ENCODE data around the gene MEG3.
"Not testable (repeated sequence)": the region's sequence is repeated elsewhere in the genome, so short reads cannot be mapped to it uniquely, and the experiment has no call there.

MEG3 gene

DNA sequence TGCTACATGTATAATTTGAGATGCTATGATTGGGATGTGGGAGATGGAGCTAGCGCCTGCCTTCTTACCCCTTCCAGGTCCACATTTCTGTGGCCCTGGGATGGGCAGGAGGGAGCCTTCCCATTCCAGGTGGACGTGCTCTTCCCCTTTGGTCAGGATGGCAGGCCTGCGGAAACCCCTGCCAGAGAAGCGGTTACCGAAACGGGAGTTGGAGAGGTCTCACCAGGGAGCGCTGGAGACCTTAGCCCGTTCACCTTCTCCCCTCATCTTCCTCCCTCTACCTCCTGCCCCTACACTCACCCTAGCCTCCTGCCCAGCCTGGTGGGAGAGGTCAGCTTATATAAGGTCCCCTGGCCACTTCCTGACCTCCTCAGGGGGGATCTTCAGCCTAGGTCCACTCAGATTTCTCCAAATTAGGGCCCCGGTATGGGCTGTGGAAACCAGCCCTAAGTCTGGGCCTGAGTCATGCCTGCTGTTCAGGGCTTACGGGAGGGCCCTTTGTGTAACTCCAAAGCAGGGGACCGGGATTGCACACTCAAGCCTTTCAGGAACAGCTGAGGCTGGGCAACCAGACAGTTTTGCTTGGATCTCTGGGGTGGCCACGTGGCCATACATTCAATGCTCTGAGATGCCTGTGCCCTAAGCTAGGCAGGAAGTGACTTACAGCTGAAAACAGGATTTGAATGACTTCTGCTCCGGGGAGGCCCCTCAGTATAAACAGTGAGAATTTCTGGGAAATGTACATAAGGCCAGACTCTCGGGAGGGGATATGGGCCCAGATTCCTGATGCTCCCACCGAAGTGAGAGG is 10.2 kb upstream of the MEG3 start:
- no peak for DNase-seq (ENCODE audit: low read depth in 2 of 3, low spot score in 1 of 3)

DNA sequence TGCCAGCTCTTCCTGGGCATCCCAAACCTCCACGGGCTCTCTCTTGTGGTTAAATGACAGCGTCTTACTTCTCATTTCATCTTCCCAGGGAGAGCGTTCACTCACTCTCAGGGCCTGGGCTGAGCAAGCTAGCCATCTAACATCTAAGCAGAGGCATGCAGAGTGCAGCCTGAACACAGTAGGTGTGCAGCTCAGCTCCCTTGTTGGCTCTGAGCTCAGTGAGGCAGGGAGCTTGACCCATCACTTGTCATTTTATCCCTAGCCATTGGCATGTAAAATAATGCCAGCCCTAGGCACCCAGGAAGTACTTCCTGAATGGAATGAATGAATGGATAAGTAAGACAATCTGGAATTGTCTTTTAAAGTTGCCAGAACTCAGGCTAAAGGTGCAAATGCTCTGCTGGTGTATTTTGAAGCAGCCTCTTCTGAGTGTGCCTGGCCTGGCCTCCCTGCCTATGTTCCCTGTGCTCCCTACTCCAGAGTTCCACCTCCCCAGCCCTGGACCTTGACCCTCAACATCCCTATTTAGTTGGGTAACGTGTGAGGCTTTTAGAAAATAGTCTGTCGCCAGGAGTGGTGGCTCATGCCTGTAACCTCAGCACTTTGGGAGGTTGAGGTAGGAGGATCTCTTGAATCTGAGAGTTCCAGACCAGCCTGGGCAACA is 9.5 kb upstream of the MEG3 start:
- no peak for DNase-seq (ENCODE audit: low read depth in 2 of 3, low spot score in 1 of 3)

GRCh38 chr14:100816950-100817901 is 8.7 kb upstream of the MEG3 start:
- DNase-seq (ENCODE audit: low read depth in 2 of 3, low spot score in 1 of 3) = no peak

DNA sequence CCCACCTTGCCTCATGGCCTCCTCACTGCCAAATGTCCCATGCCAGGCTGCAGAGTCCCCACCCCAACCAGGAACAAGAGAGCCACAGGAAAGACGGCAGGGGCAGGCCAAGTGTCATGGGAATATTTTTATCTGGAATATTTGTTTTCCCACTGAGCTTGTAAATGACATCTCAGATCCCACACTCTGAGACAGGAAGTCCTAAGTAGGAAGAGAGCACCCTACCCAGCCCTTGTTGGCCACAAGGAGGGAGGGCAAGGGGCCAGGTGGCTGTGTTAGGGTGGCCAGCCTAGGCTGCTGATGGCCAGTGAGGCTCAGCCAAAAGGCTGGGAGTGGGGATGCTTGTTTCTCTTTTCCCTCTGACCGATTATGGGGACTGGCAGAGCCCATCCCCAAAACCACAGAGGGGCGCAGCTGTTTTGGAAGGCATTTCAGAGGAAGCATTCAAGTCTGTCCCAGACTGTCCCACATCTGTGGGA is 7.7 kb upstream of the MEG3 start:
- no peak for DNase-seq (ENCODE audit: low read depth in 2 of 3, low spot score in 1 of 3)

DNA sequence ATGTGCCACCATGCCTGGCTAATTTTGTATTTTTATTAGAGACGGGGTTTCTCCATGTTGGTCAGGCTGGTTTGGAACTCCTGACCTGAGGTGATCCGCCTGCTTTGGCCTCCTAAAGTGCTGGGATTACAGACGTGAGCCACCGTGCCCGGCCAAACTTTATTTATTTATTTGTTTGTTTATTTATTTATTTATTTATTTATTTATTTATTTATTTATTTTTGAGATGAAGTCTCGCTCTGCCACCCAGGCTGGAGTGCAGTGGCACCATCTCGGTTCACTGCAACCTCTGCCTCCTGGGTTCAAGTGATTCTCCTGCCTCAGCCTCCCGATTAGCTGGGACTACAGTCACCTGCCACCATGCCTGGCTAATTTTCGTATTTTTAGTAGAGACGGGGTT is 7.0 kb upstream of the MEG3 start:
- not testable (repeated sequence) for DNase-seq (ENCODE audit: low read depth in 2 of 3, low spot score in 1 of 3)

DNA sequence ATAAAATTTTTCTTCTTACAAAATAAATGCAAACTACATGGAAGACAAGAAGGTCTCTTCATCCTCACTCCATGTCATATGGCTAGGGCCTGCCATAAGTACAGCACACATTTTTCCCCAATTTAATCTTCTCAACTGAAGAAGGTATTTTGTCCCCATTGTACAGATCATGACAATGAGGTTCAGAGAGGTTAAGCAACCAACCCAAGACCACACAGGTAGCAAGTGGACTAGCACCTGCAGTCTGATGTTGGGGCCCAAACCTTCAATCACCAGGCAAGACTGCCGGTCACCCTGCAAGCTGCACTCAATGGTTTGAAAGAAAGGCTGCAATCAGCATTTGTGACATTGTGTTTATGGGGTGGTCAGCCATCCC is 6.5 kb upstream of the MEG3 start:
- DNase-seq (ENCODE audit: low read depth in 2 of 3, low spot score in 1 of 3) = no peak

DNA sequence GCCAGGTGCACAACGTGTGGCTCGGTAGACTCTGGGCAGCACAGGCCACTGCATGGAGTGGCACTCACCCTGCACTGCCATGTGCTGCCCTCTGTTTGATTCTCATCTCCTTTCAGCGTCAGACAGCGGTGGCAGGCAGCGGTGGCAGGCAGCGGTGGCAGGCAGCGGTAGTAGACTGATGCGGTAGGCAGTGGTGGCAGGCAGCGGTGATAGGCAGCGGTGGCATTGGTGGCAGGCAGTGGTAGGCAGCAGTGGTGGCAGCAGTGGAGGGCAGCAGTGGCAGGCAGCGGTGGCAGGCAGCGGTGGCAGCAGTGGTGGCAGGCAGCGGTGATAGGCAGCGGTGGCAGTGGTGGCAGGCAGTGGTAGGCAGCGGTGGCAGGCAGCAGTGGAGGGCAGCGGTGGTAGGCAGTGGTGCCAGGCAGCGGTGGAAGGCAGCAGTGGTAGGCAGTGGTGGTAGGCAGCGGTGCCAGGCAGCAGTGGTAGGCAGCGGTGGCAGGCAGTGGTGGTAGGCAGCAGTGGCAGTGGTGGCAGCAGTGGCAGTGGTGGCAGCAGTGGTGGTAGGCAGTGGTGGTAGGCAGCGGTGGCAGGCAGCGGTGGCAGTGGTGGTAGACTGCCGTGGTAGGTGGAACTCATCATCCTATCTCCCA is 6.0 kb upstream of the MEG3 start:
- no peak for DNase-seq (ENCODE audit: low read depth in 2 of 3, low spot score in 1 of 3)

DNA sequence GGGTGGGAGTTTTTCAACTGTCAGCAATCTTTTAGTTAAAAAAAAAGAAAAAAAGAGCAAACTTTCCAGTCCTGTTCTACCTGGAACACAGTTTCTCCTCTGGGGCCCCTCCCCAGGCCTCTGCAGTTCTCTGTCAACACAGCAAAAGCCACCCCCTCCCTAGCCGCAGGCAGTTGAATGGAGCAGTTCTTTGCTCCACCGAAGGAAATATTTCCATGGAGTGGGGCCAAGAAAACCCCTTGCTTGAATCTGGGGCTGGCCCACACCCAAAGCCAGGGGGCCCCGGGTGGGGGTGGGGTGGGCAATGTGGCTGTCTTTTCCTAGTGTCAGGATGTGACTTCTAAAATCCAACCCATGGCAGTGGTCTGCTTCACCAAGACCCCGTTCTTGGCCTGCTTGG is 5.0 kb upstream of the MEG3 start:
- no peak for DNase-seq (ENCODE audit: low read depth in 2 of 3, low spot score in 1 of 3)

DNA sequence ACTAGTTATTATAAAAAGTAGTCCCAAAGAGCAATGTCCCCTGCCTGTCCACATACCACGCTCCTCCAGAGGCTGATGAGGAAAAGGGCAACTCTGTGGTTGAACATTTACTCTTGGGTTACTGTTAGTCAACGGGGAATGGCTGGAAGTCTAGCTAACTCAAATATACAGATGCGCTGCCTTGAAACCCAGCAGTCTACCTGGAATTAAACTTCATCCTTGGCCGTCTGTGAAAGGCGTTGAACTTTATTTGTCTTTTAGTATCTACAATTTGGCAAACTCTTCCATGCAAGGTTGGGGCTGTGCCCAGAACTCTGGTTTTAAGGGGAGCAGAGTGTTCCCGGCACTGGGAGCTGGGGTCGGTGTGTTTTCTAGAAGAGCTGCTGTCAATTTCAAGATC is 3.9 kb upstream of the MEG3 start:
- DNase-seq (ENCODE audit: low read depth in 2 of 3, low spot score in 1 of 3) = no peak

DNA sequence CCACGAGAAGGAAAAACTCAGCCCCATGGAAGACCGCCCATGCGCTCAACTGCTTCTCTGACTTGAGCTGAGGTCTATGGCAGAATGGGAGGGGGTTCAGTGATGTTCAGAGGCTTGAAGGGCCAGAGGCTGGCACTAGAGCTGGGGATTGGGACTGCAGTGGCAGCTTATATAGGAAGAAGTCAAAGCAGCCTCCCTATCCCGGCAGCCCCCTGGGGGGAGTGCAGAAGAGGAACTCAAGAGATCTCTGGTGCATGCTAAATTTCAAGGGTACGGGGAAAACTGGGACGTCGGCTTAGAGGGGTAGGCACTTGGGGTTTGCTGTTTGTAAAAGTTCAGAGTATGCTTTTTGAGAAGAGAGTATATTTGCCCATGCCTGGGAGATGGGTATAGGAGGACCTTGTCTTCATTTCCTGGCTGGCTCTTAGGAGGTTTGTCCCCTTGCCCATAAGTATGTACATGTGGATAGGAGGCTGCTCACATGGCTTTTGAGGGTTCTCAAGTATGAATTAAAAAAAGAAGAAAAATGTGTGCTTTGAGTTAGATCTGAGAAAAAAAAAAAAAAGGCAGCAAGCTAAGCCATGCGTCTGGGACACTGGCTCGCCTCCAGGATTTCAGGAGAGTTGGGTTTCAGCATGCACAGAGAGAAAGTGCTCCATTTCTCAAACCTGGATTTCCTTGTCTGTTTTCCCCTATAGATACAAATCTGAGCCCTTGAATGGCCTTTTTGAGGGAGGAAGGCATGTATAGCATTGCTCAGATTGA is 3.2 kb upstream of the MEG3 start:
- no peak for DNase-seq (ENCODE audit: low read depth in 2 of 3, low spot score in 1 of 3)

GRCh38 chr14:100823413-100824080 is 2.4 kb upstream of the MEG3 start:
- DNase-seq (ENCODE audit: low read depth in 2 of 3, low spot score in 1 of 3) = no peak

DNA sequence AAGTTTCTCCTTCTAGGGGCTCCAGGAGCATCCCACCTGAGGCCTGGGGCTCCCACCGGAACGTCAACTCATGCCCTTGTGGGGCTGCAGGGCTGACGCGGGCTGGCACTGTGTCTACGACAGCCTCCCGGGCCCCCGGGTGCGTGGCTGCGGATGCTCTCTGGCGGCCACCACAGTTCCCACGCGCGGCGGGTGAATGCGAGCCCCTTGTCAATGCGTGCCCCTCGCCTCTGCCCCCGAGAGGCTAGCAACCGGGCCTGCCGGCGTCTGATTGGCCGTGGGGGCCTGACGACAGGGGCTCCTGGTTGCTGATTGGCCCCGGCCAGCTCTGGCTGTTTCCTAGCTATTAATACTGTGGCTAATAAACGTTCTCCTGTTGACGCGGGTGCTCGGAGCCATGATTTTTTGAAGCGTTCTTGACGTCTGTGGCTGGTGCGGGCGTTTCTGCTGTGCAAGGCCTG is 1.8 kb upstream of the MEG3 start:
- DNase-seq (ENCODE audit: low read depth in 2 of 3, low spot score in 1 of 3) = no peak

DNA sequence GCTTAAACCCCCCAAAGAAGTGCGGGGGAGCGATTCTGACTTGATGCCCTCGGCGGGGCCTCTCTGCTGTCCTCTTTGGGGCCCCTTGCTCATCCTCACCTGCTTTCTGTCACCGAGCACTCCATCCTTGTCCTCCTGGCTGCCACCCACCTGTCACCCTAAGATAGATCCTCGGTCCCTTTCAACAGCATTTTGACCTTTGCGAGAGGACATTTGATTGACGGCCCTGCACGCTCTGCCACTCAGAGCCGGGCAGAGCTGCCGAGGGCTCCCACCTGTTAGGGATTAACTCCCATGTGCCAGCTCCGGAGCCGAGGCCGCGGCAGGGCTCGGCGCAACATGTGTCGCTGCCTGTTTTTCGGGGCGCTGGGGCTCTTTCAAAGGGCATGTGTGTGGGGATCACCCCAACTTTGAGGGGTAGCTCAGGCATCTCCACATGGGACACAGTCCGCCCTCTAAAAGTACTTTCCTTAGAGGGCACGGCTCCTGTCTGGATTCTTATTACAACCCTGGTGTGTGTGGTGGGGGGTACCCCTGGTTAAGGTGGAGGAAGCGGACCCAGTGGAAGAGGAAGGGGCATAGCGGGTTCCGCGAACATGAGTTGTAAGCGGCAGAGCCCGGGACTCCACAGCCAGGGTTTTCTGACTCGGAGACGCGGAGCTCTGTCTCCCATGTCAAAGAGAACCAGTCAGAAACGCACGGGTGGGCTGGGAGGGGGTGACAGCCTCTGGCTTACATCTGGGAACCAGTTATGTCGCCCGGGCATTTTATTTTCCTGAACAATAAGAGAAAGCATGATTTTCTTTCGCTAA is 811 bp upstream of the MEG3 start:
- no peak for DNase-seq (ENCODE audit: low read depth in 2 of 3, low spot score in 1 of 3)

DNA sequence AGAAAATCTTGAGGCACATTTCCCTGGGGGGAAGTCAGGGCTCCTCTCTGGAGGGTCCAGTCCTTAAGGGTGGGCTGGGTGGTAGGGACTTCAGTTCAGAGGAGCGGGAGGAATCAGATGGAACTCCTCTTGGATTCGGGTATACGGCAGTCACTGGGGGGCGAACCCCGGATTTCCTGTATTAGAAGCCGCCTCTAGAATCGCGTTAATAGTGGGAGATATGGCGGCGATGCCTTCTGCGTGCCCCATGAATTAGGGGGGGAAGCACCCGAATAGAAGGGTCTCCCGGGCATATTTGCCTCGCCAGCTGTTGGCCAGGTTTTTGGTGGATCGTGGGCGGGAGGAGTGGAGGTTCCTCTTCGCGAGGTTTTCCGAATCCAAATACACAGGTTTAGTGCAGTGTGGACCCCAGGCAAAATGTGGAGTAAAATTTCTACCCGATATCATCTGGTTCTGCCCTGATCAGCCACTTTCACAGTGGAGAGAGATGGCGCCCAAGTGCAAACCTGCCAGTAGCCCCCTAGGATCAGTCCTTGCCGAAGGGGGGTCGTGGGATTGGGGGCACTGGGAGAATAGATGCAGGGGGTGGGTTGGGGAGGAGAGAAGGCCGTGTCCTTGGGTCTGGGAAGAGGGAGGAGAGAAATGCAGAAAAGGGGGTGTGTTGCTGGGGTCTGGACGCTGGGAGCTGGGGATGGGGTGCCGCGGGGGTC is 628 bp downstream of the MEG3 start:
- no peak for DNase-seq (ENCODE audit: low read depth in 2 of 3, low spot score in 1 of 3)

DNA sequence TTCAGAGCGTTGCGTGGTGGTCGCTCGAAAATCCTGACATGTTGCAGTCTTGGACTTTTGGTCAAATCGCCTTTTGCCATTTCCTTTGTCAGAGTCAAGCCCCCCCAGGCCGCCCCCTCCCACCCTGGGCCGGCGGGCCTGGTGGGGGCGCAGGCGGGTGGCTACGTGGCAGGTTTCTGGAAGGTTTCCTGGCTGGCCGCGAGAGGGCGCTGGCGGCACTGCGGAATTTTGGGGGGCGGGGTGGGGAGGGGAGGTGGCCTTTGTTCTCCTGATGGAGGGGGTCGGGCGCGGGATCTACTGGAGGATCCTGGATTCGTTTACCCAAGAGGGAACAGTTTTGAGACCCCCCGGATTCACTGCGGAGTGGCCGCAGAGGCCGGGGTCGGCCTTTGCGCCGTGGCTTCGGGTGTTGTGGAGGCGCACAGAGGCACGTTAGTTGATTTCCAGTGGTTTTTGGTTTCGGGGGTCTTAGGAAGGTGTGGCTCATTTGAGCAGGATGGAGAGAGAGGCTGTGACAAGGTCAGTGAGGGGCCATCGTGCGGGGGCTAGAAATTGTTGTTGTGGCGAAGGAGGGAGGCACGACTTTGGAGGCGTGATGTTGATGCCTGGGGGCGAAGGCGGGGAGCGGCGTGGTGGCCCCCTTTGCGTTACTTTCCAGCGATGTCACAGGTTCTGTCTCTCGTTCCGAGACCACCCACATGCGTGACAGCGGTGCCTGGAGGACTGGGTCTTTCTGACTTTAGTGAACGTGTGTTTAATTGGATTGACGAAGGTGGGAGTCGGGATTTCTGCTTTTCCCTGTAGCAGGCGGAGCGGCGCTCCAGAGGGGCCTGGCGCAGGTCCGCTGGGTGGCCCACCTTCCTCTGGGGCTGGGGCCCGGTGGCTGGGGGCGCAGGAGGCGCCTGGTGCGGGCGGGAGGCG is 1.4 kb downstream of the MEG3 start:
- DNase-seq (ENCODE audit: low read depth in 2 of 3, low spot score in 1 of 3) = no peak

GRCh38 chr14:100828031-100828769 is 2.3 kb downstream of the MEG3 start:
- no peak for DNase-seq (ENCODE audit: low read depth in 2 of 3, low spot score in 1 of 3)

DNA sequence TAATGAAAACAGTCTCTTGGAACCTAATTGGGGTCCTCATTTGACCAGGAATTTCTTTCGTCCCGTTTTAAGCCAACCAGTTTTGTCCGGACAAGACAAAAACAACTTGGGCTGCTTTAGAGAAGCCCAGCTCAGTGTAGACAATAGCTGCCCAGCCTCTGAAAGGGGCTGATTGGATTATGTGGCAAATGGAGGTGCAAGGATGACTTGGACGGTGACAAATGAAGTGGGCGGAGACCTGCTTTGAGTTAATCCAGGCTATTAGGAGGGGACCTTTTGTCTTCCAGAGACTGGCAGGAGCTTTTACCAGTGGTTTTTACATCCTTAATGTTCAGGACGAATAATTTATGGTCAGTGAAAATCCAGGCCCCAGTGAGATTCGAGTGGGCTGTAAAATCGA is 4.8 kb downstream of the MEG3 start:
- DNase-seq (ENCODE audit: low read depth in 2 of 3, low spot score in 1 of 3) = no peak
